GM23248 (cell line): ENCODE measurements around the gene RIOK2. TPM values are rescaled to one million over a fixed set of nuclear protein-coding genes. Genes with fewer than 3 reads are reported as not detected.

Experiments
- DNase-seq: peaks from one replicate; pipeline ENCODE4 v3.0.0-alpha.2; 2015
- H2AFZ ChIP-seq: fragments of 200-600 bp; sonication (generic); 2 replicates; pipeline ENCODE4 v1.6.1; 2016; ENCODE audit warnings: antibody characterized with exemption
- H3F3A ChIP-seq: fragments of 200-600 bp; sonication (generic); 2 replicates; pipeline ENCODE4 v1.6.1; 2016; ENCODE audit warnings: mild to moderate bottlenecking, antibody characterized with exemption, mixed run types; ENCODE audit not compliant: insufficient read depth
- H3K27ac ChIP-seq: fragments of 200-600 bp; sonication (generic); 2 replicates; pipeline ENCODE4 v1.5.1; 2016; ENCODE audit warnings: mild to moderate bottlenecking
- H3K27me3 ChIP-seq: fragments of 200-600 bp; sonication (generic); replicated peaks from 2 replicates; pipeline ENCODE4 v1.6.1; 2016; ENCODE audit warnings: mild to moderate bottlenecking; ENCODE audit not compliant: insufficient read depth
- H3K36me3 ChIP-seq: fragments of 200-600 bp; sonication (generic); 2 replicates; pipeline ENCODE4 v1.6.1; 2016; ENCODE audit warnings: low read depth, mild to moderate bottlenecking
- H3K4me1 ChIP-seq: fragments of 200-600 bp; sonication (generic); 2 replicates; pipeline ENCODE4 v1.6.1; 2016; ENCODE audit warnings: mild to moderate bottlenecking; ENCODE audit not compliant: insufficient read depth
- H3K4me2 ChIP-seq: fragments of 200-600 bp; sonication (generic); one replicate; pipeline ENCODE4 v1.6.1; 2016; ENCODE audit warnings: mild to moderate bottlenecking; ENCODE audit not compliant: unreplicated experiment
- H3K4me3 ChIP-seq: fragments of 200-600 bp; sonication (generic); 2 replicates; pipeline ENCODE4 v1.5.1; 2016; ENCODE audit warnings: mild to moderate bottlenecking
- H3K79me2 ChIP-seq: fragments of 200-600 bp; sonication (generic); 2 replicates; pipeline ENCODE4 v1.6.1; 2016; ENCODE audit warnings: mild to moderate bottlenecking; ENCODE audit not compliant: insufficient read depth
- H3K9ac ChIP-seq: fragments of 200-600 bp; sonication (generic); 2 replicates; pipeline ENCODE4 v1.6.1; 2016; ENCODE audit warnings: mild to moderate bottlenecking
- H3K9me2 ChIP-seq: fragments of 200-600 bp; sonication (generic); 2 replicates; pipeline ENCODE4 v1.6.1; 2016; ENCODE audit warnings: mixed run types, mild to moderate bottlenecking, moderate library complexity; ENCODE audit not compliant: insufficient read depth
- H3K9me3 ChIP-seq: fragments of 200-600 bp; sonication (generic); one replicate; pipeline ENCODE4 v1.6.1; 2017; ENCODE audit warnings: low read depth
- H4K20me1 ChIP-seq: fragments of 200-600 bp; sonication (generic); 2 replicates; pipeline ENCODE4 v1.6.0; 2016; ENCODE audit not compliant: insufficient read depth
- EZH2 ChIP-seq: fragments of 200-600 bp; sonication (generic); IDR thresholded peaks from 2 replicates; pipeline ENCODE4 v1.6.1; 2018; ENCODE audit warnings: antibody characterized with exemption, mild to moderate bottlenecking; ENCODE audit not compliant: insufficient read depth, poor library complexity, severe bottlenecking
- EZH2phosphoT487 ChIP-seq: fragments of 200-600 bp; sonication (generic); IDR thresholded peaks from 2 replicates; pipeline ENCODE4 v1.6.1; 2018; ENCODE audit warnings: antibody characterized with exemption, moderate library complexity, mild to moderate bottlenecking, low read depth; ENCODE audit not compliant: insufficient read depth
- WGBS, 2 experiments: methylation state at CpG; one replicate each; pipeline ENCODE4 v1.1.6; 2015 to 2017; ENCODE audit warnings: low lambda C conversion rate in 2 of 2, low coverage in 1 of 2; ENCODE audit errors: missing lambda C conversion rate in 2 of 2; 5-methylcytosine and 5-hydroxymethylcytosine counted together
- in situ Hi-C: fragments of 300-500 bp; cut with MboI; formaldehyde crosslinking; loops from 2 replicates; pipeline ENCODE4 v1.15.0; 2020
- polyA plus RNA-seq: library from polyadenylated mRNA; unstranded; fragments of >200 nt; fragmentation: Nextera tagmentation; extraction: Ambion mirVana; gene quantifications from 2 replicates; pipeline ENCODE4 v1.2.1, GENCODE V29; 2016
- total RNA-seq: library from RNA; depleted of rRNA; stranded (reverse); fragments of >200 nt; shearing (Covaris generic); gene quantifications from 2 replicates; pipeline ENCODE4 v1.2.3, GENCODE V29; 2014

RIOK2 gene
- total and polyA plus RNA-seq, 2 experiments from 2014 or later, result 35.5 to 55.6 TPM

DNA sequence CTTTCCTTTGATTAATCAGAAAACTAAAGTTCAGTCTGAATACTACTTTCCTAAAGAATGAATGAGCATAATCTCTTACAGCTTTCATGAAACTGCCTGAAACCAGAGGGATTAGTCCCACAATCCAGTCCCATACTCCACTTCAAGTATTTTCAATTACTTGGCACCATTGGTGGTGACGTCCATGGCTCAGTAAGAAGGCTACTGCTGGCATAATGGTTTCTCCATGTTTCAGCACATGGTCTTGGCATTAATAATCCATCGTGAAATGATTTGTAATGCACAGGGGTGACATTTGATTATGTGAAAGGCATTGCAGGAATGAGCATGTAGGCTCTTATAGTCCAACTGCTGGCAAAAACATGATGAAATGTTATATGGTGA is 64.0 kb downstream of the RIOK2 start:
- Histone ChIP-seq H3K4me3 (no peak overlapping the region), H3K9ac (no peak overlapping the region), H3K9me2 (no peaks in the 10 kb centered on the region), H3K36me3 (no peaks in the 10 kb centered on the region), H4K20me1 (no peaks in the 10 kb centered on the region), H3F3A (no peaks in the 10 kb centered on the region), H3K4me2 (no peak overlapping the region), H3K27me3 (peaks cover 23% of the 10 kb centered on the region), H3K9me3 (no peaks in the 10 kb centered on the region), H2AFZ (no peak overlapping the region), H3K4me1 (no peaks in the 10 kb centered on the region), H3K79me2 (no peaks in the 10 kb centered on the region), H3K27ac (no peak overlapping the region)
- no peak for TF ChIP-seq EZH2
- TF ChIP-seq EZH2phosphoT487, result no peak
- in situ Hi-C loops, result no loop called here
- 9 to 15% methylated on average over 2 of the region's 2 CpGs for WGBS, 2 experiments
- no peak for DNase-seq

DNA sequence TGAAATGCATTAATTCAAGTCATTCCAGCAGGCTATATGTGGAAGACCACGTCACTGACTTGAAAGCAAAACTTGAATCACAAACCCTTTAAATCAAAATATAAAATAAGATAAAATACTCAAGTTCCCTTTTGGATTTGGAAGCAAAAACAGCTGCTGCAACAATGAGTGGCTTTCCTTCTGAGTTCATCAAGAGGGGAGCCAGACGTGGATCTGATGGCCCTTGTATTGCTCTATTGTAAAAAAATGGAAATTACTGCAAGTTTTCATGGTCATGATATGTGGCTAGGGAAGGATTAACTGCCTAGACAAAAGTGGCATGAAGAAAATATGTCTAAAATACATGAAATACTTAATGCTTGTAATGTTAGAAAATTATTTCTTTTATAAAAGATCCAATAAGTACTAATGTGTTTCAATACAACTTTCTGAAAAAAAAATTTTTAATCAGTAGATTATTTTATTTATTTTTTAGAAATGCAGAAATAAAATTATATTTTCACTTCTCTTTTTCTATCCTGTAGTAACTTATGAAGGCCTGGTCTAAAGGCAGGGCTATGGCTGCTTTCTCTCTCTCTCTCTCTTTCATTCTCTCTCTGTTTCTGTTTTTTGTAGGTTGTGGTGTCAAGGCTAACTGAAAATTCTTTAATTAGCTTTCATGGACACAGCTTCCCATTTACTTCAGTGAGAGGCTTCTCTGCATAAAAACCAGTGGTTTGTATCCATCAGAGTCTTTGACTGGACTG is 64.6 kb downstream of the RIOK2 start:
- DNase-seq, result no peak
- Histone ChIP-seq H3F3A (no peaks in the 10 kb centered on the region), H2AFZ (no peak overlapping the region), H3K4me2 (no peak overlapping the region), H3K36me3 (no peaks in the 10 kb centered on the region), H4K20me1 (no peaks in the 10 kb centered on the region), H3K79me2 (no peaks in the 10 kb centered on the region), H3K27me3 (peaks cover 18% of the 10 kb centered on the region), H3K9me3 (no peaks in the 10 kb centered on the region), H3K4me1 (no peaks in the 10 kb centered on the region), H3K27ac (no peak overlapping the region), H3K4me3 (no peak overlapping the region), H3K9ac (no peak overlapping the region), H3K9me2 (no peaks in the 10 kb centered on the region)
- in situ Hi-C loops, result no loop called here
- TF ChIP-seq EZH2 (no peak), EZH2phosphoT487 (no peak)
- 44 to 46% methylated on average over 2 of the region's 2 CpGs for WGBS, 2 experiments

DNA sequence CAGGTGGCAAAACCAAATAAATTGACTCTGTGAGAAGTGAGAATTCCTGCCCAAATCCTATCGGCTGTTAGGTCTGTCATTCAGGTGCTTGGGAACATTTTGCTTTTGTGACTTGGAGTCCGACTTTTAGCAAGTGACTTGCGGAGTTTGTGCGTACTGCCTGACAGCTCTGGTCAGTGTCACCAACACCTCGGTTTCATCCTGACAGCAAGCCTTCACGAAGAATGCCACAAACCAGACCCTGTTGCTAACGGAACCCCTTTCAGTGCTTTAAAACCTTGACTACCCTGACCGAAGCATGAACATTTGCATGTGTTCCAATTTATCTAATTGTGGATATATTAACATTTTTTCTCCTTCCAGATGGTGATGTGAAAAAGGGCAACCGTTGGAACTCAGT is 67.1 kb downstream of the RIOK2 start:
- Histone ChIP-seq H3K27ac (no peak overlapping the region), H2AFZ (no peak overlapping the region), H3K9ac (no peak overlapping the region), H3K4me3 (no peak overlapping the region), H3K4me1 (no peaks in the 10 kb centered on the region), H3K27me3 (peaks cover 6% of the 10 kb centered on the region), H3K36me3 (no peaks in the 10 kb centered on the region), H3K79me2 (no peaks in the 10 kb centered on the region), H3K4me2 (no peak overlapping the region), H3K9me2 (no peaks in the 10 kb centered on the region), H4K20me1 (no peaks in the 10 kb centered on the region), H3F3A (no peaks in the 10 kb centered on the region), H3K9me3 (no peaks in the 10 kb centered on the region)
- DNase-seq, result no peak
- 43 to 48% methylated on average over 9 of the region's 9 CpGs for WGBS, 2 experiments
- in situ Hi-C loops, result no loop called here
- TF ChIP-seq EZH2, result no peak
- no peak for TF ChIP-seq EZH2phosphoT487

DNA sequence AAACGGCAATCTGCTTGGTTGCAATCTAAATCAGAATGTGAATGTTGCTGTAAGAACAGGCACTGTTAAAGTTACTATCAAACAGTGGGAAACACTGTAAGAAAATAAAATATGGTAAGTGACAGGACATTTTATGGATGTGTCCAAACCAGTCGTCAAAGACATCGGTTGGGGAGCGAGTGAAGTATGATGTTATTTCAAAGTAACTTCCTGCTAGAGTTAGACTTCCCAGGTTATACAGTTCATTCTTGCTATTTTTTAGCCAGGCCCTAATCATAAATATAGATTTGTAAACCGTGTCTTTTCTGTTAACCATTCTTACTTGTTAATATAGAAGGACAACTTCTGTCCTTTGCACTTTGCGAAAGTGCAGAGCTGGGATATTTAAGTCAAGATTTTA is 70.8 kb downstream of the RIOK2 start:
- Histone ChIP-seq H3K4me3 (no peak overlapping the region), H3K36me3 (no peaks in the 10 kb centered on the region), H3K27me3 (peaks cover under 1% of the 10 kb centered on the region; the same call in 1 of the 2 replicates), H3K9me2 (no peaks in the 10 kb centered on the region), H3K27ac (no peak overlapping the region), H4K20me1 (no peaks in the 10 kb centered on the region), H3K4me1 (no peaks in the 10 kb centered on the region), H3K79me2 (no peaks in the 10 kb centered on the region), H3K9me3 (no peaks in the 10 kb centered on the region), H2AFZ (no peak overlapping the region), H3K9ac (no peak overlapping the region), H3K4me2 (no peak overlapping the region), H3F3A (no peaks in the 10 kb centered on the region)
- TF ChIP-seq EZH2phosphoT487 (no peak), EZH2 (no peak)
- no peak for DNase-seq
- WGBS, 2 experiments, result 68 to 70% methylated on average over 6 of the region's 6 CpGs
- in situ Hi-C loops, result no loop called here
